NCI-H1417 treated with DMSO at 0.1 percent for 48 hours (cell line): ENCODE measurements around the gene SERINC5.

Experiments
- DNase-seq: peaks from one replicate; lab custom pipeline; 2025; lab: John Stamatoyannopoulos, UW

The SERINC5 gene

GRCh38 chr5:80254767-80255430 lies 949 bp downstream of the SERINC5 start:
- no peak for DNase-seq

GRCh38 chr5:80251636-80252035 lies 4.2 kb downstream of the SERINC5 start:
- no peak for DNase-seq

GRCh38 chr5:80250801-80251200 lies 5.0 kb downstream of the SERINC5 start:
- DNase-seq = no peak

- DNase-seq = no peak
These were observed 5.9 kb downstream of the SERINC5 start for GRCh38 chr5:80249901-80250300.

- no peak for DNase-seq
These were observed 7.5 kb downstream of the SERINC5 start for GRCh38 chr5:80248378-80248777.

- DNase-seq = peak; percentile 37
These were observed 8.7 kb downstream of the SERINC5 start for GRCh38 chr5:80246995-80247729.

- no peak for DNase-seq
These were observed 9.7 kb downstream of the SERINC5 start for GRCh38 chr5:80246001-80246758.

- DNase-seq = no peak
These were observed 12.3 kb downstream of the SERINC5 start for GRCh38 chr5:80243567-80243966.

GRCh38 chr5:80242849-80243248 lies 13.0 kb downstream of the SERINC5 start:
- no peak for DNase-seq

GRCh38 chr5:80240368-80240986 lies 15.4 kb downstream of the SERINC5 start:
- DNase-seq = no peak

- DNase-seq = no peak
These were observed 16.0 kb downstream of the SERINC5 start for GRCh38 chr5:80239680-80240367.

- no peak for DNase-seq
These were observed 16.8 kb downstream of the SERINC5 start for GRCh38 chr5:80238778-80239679.

- no peak for DNase-seq
These were observed 17.8 kb downstream of the SERINC5 start for GRCh38 chr5:80238097-80238496.

- DNase-seq = no peak
These were observed 18.6 kb downstream of the SERINC5 start for GRCh38 chr5:80237243-80237642.

- no peak for DNase-seq
These were observed 21.5 kb downstream of the SERINC5 start for GRCh38 chr5:80234116-80234948.

GRCh38 chr5:80231693-80232092 lies 24.2 kb downstream of the SERINC5 start:
- DNase-seq = no peak

- no peak for DNase-seq
These were observed 24.6 kb downstream of the SERINC5 start for GRCh38 chr5:80231243-80231642.

- DNase-seq = no peak
These were observed 25.4 kb downstream of the SERINC5 start for GRCh38 chr5:80230269-80230992.

GRCh38 chr5:80229902-80230255 lies 26.0 kb downstream of the SERINC5 start:
- no peak for DNase-seq
